Stimulated activated CD4-positive, alpha-beta T cell treated with anti-CD3 and anti-CD28 coated beads, Interleukin-4, amount 100 ng/mL, for 48 hours (primary cell): Measurements from ENCODE around the gene MT1A.

ENCODE experiments used
- DNase-seq, 2 donors: peaks; one replicate each; pipeline ENCODE4 v3.0.0-alpha.2; 2020; ENCODE audit warnings: low read depth in 2 of 2

MT1A gene

DNA sequence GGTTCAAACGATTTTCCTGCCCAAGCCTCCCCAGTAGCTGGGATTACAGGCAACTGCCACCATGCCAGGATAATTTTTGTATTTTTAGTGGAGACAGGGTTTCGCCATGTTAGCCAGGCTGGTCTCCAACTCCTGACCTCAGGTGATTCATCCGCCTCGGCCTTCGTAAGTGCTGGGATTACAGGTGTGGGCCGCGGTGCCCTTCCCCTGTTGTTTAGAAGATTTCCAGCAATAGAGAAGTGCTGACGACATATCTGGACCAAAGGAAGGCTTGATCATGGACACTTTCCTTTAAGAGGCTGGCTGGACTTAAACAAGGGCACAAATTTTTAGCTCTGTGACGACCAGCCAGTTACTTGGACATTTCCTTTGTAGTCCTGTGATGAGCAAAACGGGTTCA, 7.3 kb upstream of the MT1A start:
- no peak for DNase-seq

DNA sequence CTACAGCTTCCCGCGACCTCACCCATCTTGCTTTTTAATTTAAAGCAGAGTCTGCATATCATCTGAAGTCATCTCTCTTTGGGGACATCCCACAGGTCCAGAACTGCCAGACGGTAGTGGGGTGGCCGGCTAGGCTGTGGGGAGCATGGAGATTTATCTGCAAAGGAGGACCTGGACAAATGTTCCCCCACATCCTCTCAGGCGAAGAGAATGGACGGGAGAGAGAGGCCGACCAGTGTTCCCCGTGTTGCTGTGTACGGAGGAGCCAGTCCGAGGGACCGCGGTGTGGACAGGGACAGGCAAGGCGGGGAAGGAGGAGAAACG, 6.7 kb upstream of the MT1A start:
- no peak for DNase-seq

DNA sequence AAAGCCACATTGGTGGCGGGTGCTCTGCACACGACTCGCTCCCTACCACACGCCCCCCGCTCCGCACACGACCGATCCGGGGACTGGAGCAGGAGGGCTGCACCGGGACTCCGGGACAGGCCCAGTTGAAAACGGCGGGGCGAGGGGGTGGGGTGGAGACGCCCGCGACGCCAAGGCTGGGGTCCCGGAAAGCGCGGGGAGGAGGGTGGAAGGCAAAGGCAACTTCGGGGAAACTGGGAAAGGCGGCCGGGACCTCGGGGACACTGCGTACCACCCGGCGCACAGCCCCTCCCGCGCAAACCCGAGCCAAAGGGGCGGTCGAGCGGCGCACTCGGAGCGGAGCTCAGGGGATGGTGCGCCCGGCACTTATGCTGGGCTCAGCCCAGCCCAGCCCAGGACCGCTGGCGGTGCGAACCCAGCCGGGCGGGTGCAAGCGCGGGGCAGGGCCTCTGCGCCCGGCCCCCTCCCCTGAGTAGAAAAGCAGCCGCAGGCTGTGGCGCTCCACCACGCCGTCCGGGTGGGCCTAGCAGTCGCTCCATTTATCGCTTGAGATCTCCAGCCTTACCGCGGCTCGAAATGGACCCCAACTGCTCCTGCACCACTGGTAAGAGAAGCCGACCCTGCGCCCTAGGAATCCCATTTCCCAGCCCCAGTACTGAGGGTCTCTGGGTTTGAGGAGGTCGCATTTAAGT, 6.2 kb upstream of the MT1A start, which contains the start of gene MT1M:
Gene MT1M (plus strand): TSS at position 504 of the 692 bp plus-strand sequence. CDS start 73 bp downstream, at position 577.
- no peak for DNase-seq

DNA sequence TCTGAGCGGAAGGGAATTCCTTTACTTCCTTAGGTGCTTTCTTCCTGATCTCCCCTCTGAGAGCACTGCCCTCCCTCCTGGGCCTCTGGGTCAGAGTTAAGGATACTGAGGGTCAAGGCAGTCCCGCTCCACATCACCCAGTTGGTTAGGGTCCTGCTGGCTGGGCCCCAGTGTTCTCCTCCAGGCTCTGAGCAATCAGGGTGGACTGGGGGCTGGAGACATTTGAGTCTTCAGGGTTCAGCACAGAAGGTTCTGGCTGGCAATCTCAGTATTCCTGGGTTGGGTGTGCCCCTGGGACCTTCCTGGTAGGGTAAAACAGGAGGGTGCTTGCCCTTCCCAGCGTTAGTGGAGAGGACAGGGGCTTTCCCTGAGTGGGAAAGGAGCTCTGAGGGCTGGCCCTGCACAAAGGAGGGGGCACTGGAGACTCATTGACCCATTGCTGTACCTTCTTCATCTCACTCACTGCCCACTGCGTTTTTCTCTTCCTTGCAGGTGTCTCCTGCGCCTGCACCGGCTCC, 5.6 kb upstream of the MT1A start:
- no peak for DNase-seq

DNA sequence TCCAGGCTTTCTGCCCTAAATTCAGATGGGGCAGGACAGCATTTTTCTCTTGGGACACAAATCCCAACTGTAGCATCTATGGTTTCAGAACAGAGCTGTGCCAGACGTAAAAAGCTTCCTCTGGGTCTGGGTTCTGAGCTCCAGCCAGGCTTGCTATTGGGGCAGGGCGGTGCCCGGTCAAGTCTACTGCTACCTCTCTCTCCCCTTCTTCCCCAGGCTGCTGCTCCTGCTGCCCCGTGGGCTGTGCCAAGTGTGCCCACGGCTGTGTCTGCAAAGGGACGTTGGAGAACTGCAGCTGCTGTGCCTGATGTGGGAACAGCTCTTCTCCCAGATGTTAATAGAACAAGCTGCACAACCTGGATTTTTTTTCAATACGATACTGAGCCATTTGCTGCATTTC, 4.9 kb upstream of the MT1A start:
- no peak for DNase-seq

DNA sequence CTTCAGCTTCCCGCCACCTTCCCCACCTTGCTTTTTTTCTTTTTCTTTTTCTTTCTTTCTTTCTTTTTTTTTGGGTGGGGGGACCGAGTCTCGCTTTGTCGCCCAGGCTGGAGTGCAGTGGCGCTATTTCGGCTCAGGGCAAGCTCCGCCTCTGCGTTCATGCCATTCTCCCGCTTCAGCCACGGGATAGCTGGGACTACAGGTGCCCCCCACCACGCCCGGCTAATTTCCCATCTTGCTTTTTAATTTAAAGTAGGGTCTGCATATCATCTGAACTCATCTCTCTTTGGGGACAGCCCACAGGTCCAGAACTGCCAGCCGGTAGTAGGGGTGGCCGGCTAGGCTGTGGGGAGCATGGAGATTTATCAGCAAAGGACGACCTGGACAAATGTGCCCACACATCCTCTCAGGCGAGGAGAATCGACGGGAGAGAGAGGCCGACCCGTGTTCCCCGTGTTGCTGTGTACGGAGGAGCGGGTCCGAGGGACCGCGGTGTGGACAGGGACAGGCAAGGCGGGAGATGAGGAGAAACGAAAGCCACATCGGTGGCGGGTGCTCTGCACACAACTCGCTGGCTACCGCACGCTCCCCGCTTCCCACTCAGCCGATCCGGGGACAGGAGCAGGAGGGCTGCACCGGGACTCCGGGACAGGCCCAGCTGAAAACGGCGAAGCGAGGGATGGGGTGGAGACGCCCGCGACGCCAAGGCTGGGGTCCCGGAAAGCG, 3.6 kb upstream of the MT1A start:
- no peak for DNase-seq

DNA sequence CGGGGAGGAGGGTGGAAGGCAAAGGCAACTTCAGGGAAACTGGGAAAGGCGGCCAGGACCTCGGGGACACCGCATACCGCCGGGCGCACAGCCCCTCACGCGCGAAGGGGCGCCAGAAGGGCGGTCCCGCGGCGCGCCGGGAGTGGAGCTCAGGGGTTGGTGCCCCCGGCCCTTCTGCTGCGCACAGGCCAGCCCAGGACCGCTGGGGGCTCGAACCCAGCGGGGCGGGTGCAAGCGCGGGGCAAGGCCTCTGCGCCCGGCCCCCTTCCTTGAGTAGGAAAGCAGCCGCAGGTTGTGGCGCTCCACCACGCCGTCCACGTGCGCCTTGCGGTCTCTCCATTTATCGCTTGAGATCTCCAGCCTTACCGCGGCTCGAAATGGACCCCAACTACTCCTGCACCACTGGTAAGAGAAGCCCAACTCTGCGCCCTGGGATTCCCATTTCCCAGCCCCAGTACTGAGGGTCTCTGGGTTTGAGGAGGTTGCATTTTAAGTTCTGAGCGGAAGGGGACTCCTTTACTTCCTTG, 3.0 kb upstream of the MT1A start:
- no peak for DNase-seq

DNA sequence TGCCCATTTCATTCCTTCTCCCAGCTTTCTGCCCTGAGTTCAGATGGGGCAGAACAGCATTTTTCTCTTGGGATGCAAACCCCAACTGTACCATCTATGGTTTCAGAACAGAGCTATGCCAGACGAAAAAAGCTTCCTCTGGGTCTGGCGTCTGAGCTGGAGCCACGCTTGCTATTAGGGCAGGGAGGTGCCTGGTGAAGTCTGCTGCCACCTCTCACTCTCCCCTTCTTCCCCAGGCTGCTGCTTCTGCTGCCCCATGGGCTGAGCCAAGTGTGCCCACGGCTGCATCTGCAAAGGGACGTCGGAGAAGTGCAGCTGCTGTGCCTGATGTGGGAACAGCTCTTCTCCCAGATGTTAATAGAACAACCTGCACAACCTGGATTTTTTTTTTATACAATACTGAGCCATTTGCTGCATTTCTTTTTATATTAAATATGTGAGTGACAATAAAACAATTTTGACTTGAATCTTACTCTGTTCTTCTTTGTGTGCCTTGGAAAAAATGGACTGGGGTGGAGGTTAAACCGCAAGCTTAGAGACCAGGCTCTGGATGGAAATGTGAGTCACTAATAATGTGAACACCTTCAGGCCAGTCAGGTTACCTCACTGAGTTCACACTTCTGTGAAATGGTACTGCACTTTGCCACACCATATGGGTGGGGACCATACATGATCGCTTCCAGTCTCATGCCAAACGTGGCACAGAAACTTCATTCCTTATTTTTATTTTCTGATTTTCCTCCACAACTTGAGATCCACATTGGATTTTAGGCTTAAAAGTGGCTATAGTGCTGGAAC, 1.7 kb upstream of the MT1A start:
- no peak for DNase-seq

DNA sequence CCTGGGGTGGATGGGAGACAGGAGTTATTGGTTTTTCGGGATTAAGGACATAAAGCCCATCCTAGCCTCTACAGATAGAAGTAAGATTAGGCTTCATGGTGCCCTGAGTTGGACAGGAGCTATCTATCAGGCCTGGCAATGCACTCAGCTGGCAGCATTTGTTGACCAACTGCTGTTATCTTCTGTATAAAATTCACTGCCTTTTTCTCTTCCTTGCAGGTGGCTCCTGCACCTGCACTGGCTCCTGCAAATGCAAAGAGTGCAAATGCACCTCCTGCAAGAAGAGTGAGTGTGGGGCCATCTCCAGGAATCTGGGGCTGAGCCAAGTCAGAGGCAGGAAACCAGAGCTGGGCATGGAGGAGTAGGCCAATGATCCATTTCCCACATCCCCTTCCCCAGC, 579 bp downstream of the MT1A start:
- no peak for DNase-seq

DNA sequence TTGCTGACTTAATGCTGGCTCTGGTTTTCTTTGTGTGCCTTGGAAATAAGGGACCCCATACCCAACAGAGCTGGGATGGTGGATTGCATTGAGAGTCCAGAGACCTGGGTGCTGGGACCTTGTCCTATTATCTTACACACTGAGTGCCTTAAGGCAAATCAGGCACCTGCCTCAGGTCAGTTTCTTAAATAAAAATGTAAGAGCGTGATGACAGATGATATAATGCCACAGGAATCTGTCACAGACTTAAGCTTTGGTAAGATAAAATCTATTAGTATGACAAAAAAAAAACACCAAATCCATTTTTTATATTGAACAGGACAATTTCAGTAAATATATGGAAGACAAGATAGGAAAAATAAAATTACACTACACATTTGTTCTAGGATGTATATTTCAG, 1.6 kb downstream of the MT1A start:
- no peak for DNase-seq

DNA sequence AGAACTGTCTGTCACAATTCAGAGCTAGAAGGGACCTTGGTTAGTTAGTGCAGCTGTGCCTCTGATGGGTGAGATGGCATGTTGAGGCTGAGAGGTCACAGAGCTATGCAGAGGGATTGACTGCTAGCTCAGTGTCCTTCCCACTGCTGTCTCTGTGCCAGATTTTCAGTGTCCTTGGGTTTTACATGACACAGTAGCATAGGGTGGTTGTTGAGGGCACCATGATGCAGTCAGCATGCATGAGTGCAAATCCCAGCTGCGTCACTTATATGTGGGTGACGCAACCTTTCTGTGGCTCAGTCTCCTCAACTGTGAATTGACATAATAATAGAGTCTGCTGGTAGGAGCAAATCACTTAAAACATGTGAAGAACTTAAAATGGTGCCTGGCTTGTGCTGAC, 2.7 kb downstream of the MT1A start:
- no peak for DNase-seq

DNA sequence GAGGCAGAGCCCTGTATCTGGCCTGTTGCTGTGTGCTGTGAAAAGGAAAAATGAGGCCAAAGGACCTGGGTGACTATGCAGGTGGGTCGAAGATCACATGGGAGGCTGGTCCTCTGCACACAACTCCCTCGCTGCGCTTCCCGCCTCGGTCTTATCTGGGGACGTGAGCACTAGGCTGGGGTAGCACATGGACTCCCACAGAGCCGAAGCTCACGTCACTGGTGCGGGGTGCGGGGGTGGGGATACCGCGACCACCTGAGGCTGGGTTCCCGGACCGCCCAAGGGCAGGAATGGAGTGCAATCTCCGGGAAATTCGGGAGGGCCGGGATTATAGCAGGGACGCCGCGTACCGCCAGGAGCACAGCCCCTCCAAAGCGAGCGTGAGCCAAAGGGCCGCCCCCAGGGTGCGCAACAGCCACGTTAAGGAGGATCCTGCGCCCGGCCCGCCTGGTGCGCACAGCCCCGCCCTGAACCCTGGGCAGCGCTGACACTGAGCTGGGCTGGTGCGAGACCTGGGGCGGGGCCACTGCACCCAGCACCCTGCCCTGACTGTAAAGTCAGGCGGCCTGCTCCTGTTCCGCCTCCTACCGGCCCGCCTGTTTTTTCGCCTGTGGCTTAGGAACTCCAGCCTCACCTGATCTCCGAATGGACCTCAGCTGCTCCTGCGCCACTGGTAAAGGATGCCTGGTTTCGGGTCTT, 4.8 kb downstream of the MT1A start:
- peak; percentile 68 to 79 for DNase-seq

DNA sequence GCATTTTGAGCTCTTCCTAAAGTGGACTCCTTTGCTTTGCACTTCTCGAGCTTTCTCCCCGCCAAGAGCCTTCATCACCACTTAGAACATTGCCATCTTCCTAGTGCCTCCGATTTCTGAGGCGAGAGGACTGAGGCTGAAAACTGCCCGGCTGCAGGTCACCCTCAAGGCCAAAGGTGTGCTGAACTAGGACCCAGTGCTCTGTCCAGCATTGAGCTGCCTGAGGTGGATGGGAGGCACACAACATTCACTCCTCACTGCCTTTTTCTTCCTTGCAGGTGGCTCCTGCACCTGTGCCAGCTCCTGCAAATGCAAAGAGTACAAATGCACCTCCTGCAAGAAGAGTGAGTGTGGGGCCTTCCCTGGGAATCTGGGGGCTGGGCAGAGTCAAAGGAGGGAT, 5.4 kb downstream of the MT1A start:
- no peak for DNase-seq

DNA sequence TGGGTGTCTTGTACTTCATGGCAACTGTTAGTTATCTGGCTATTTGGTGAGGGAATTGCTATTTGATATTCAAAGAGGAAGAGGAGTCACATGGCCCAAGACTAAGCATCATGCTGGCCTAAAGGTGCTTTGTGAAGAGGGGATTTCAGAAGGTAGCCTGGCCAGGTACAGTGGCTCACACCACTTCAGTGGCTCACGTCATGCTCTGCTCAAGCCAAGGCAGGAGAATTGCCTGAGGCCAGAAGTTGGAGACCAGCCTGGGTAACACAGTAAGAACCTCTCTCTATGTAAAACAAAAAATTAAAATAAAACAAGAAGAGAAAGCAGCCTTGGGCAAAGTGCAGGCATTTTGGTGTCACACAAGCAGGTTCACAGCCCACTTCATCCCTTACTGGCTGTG, 6.8 kb downstream of the MT1A start:
- DNase-seq, result no peak

DNA sequence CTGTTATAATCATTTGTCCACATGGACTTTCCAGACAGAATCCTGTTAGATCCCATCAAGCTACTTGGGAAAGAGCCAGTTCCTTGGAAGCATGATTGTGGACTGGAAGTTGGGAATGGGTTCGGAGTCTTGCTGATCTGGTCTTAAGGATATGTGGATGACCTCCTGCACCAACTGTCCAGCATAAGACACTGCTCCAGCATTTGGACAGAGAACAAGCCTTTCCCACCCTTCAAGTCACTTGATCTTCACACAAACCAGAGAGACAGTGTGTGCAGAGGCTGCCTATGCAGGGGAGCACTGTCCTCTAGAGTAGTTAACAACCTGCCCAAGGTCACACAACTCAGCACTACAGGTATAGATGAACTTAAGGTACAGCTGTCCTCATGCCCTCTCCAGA, 7.4 kb downstream of the MT1A start:
- DNase-seq, result no peak

DNA sequence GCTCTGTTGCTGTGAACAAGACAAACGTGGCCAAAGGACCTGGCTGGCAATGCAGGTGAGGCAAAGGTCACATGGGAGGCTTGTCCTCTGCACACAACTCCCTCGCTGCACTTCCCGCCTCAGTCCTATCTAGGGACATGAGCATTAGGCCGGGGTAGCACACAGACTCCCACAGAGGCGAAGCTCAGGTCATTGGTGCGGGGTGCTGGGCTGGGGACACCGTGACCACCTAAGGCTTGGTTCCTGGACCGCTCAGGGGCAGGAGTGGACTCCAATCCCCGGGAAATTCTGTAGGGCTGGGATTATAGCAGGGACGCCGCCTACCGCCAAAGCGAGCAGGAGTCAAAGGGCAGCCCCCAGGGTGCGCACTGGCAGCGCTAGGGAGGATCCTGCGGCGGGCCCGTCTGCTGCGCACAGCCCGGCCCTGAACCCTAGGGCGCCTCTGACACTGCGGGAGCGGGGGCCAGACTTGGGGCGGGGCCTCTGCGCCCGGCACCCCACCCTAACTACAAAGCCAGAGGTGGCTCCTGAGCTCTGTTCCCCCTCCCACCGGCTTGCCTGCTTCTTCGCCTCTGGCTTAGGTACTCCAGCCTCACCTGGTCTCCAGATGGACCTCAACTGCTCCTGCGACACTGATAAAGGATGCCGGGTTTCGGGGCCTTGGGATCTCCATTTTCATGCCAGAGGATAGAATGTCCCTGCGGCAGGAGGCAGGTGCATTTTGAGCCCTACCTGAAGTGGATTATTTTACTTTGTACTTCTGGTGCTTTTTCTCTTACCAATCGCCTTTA, 9.4 kb downstream of the MT1A start:
- no peak for DNase-seq

DNA sequence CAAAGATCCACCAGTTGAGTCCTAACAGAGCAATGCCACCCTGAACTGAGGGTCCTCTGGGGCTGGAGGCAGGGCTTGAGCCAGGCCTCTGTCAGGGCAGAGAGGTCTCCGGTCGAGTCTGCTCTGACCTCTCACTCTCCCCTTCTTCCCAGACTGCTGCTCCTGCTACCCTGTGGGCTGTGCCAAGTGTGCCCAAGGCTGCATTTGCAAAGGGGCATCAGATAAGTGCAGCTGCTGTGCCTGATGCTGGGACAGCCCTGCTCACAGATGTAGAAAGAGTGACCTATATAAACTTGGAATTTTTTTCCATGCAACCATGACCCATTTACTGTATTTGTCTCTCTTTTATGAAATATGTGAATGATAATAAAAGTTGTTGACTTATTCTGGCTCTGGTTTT, 10.8 kb downstream of the MT1A start:
- no peak for DNase-seq

DNA sequence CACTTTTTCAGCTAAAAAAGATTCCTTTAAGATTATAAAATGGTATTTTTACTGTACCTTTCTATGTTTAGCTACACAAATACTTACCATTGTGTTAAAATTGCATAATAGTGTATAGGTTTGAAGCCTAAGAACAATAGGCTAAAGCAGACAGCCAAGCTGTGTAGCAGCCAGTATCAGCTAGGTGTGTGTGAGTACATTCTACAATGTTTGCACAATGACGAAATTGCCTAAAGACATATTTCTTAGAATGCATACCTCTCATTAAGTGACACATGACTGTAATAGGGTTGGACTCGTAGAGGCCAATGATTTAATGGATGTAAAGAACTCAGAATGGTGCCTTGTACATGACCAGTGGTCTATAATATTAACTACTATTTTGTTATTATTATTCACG, 11.4 kb downstream of the MT1A start:
- DNase-seq, result no peak

DNA sequence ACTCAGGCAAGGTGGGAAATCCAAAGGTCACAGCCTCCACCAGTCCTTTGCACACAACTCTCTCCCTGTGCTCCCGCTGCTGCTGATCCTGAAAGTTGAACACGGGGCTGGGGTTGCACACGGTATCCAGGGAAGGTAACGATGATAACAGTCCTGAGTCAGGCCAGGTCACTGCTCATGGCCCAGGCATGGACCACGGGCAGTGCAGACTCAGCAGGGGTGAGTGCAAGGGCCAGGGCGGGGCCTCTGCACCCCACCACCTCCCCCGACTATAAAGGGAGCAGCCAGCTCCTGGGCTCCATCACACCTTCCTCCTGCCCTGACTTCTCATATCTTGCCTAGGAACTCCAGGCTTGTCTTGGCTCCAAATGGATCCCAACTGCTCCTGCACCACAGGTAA, 13.1 kb downstream of the MT1A start, which contains the start of gene MT1B:
Gene MT1B (plus strand): TSS at position 301 of the 400 bp plus-strand sequence. CDS start 68 bp downstream, at position 369.
- DNase-seq, result no peak

DNA sequence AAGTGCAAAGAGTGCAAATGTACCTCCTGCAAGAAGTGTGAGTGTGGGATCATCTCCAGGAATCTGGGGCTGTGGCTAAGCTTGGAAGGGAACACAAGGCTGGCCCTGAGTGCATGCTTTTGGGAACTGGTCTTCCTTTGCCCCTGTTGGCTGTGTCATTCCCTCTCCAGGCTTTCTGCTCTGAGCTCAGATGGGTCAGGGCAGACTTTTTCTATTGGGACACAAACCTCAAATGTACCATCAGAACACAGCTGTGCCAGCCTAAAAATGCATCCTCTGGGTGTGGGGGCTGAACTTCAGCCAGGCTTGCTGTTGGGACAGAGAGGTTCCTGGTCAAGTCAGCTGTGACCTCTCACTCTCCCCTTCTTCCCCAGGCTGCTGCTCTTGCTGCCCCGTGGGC, 14.1 kb downstream of the MT1A start:
- no peak for DNase-seq

DNA sequence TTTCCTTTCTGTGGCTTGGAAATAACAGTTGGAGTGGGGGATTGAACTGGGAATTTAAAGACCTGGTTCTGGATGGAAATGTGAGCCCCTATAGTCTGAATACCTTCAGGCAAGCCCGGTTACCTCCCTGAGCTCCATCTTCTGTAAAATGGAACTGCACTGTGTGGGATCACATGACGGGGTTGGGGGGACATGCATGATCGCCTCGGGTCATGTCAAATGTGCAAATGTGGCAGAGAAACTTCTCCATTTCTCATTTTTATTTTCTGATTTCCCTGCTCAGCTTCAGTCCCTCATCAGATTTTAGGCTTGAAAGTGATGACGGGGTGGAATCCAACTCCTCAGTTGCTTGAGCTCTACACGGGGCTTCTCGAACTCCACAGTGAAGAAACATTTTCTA, 14.8 kb downstream of the MT1A start:
- no peak for DNase-seq
